Measurements from ENCODE around the gene SCRN1. TPM values are rescaled to one million over a fixed set of nuclear protein-coding genes. Genes with fewer than 3 reads are reported as not detected.

SCRN1 gene
- total and polyA plus RNA-seq, 2 donors from 2014 or later: 22.2 to 85.6 TPM

DNA sequence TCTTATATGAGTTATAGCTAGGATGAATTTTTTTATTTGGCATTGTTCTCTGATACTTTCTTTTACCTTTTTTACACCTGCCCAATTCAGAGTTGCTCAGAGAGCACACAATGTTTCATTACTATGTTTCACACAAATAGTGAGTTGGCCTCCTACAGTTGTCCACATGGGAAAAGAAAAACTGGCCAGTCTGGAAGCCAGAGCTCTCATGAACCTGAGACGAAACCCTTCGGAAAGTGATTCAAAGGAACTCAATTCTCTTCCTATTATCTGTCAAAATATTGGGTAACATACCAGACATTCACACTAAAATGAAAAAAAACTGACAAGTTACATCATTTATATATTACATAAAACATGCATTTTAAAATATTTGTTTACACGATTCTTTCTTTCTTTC, 15.3 kb downstream of the SCRN1 start:
- TF ChIP-seq, protein P1, sequence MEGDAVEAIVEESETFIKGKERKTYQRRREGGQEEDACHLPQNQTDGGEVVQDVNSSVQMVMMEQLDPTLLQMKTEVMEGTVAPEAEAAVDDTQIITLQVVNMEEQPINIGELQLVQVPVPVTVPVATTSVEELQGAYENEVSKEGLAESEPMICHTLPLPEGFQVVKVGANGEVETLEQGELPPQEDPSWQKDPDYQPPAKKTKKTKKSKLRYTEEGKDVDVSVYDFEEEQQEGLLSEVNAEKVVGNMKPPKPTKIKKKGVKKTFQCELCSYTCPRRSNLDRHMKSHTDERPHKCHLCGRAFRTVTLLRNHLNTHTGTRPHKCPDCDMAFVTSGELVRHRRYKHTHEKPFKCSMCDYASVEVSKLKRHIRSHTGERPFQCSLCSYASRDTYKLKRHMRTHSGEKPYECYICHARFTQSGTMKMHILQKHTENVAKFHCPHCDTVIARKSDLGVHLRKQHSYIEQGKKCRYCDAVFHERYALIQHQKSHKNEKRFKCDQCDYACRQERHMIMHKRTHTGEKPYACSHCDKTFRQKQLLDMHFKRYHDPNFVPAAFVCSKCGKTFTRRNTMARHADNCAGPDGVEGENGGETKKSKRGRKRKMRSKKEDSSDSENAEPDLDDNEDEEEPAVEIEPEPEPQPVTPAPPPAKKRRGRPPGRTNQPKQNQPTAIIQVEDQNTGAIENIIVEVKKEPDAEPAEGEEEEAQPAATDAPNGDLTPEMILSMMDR (IDR thresholded peaks at IDR 0.05; ENCODE audit: borderline replicate concordance, extremely low read depth, insufficient read depth): no peak
- no peak overlapping the region for H3K27ac ChIP-seq (ENCODE audit: low read depth in 2 of 2, low read length in 2 of 2)
- intact Hi-C loops (cut with DNase I): no loop called here
- DNase-seq (no peak), FAIRE-seq (no peak)
- H3K27me3 ChIP-seq (ENCODE audit: control insufficient read depth, insufficient read depth, low read length): no peaks in the 10 kb centered on the region
- no peak overlapping the region for H3K4me3 ChIP-seq (ENCODE audit: low read length in 3 of 3)
- no peak overlapping the region for H3K9ac ChIP-seq (ENCODE audit: low read length in 3 of 3)
- H3K9me3 ChIP-seq (ENCODE audit: control insufficient read depth in 2 of 3, insufficient read depth in 1 of 3, low read length in 3 of 3): no peaks in the 10 kb centered on the region
- no peaks in the 10 kb centered on the region for H3K36me3 ChIP-seq (ENCODE audit: control insufficient read depth in 2 of 3, insufficient read depth in 3 of 3, low read length in 3 of 3)
- H3K4me1 ChIP-seq (ENCODE audit: control insufficient read depth in 2 of 3, insufficient read depth in 2 of 3, low read depth in 1 of 3, low read length in 3 of 3): no peaks in the 10 kb centered on the region

DNA sequence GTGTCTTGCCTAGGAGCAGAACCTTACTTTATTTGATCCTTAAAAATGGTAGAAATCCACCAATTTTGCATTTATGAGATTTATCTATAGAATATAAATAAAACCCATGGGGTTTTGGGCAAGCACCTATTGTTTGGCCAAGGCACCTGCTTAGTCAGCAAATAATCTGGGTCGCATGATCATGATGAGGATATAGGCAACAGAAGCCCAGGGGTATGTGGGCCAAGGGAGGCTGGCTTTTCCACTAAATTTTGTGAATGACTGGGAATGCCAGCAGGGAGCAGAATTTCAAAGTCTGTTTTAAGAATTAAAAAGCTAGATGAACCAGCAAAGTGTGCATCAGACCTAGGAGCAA, 17.3 kb downstream of the SCRN1 start:
- no peaks in the 10 kb centered on the region for H3K27me3 ChIP-seq (ENCODE audit: control insufficient read depth, insufficient read depth, low read length)
- H3K9me3 ChIP-seq (ENCODE audit: control insufficient read depth in 2 of 3, insufficient read depth in 1 of 3, low read length in 3 of 3): no peaks in the 10 kb centered on the region
- DNase-seq (no peak), FAIRE-seq (no peak)
- TF ChIP-seq, protein P1 (IDR thresholded peaks at IDR 0.05; ENCODE audit: borderline replicate concordance, extremely low read depth, insufficient read depth): no peak
- H3K27ac ChIP-seq (ENCODE audit: low read depth in 2 of 2, low read length in 2 of 2): no peak overlapping the region
- no peak overlapping the region for H3K4me3 ChIP-seq (ENCODE audit: low read length in 3 of 3)
- peaks cover 0 to 2% (median 0%) of the 10 kb centered on the region in 3 donors for H3K36me3 ChIP-seq (ENCODE audit: control insufficient read depth in 2 of 3, insufficient read depth in 3 of 3, low read length in 3 of 3)
- no peaks in the 10 kb centered on the region for H3K4me1 ChIP-seq (ENCODE audit: control insufficient read depth in 2 of 3, insufficient read depth in 2 of 3, low read depth in 1 of 3, low read length in 3 of 3)
- intact Hi-C loops (cut with DNase I): no loop called here
- H3K9ac ChIP-seq (ENCODE audit: low read length in 3 of 3): no peak overlapping the region

DNA sequence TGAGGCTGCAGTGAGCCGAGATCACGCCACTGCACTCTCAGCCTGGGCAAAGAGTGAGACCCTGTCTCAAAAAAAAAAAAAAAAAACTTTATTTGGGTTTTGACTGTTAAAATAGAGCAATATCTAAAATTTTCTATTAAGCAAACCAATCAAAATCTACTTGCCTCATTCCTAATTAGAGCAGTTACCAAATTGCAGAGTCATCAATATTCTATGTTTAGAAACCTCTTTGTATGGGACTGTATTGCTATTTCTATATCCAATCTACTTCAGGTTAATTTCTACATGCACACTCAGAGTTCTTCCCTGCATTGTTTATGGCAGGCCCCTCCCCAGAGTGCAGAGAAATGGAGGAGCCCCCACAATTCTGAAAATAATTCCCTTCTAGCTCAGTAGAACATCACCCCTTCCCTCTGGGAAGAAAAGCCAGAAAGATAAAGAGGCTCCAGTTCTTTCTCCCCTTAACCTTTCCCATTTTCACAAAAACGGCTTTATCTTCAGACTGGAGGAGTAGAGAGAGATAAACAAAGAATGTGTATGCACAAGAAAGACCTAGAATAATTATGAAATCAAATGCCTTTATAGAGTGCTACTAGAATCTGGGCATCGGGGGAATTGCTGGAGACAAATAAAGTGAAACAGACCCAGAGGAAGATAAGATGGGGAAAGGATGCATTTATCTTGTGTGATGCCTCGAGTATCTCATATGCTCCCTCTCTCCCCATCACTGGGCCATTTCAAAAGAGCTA, 17.9 kb downstream of the SCRN1 start:
- TF ChIP-seq, protein P1 (IDR thresholded peaks at IDR 0.05; ENCODE audit: borderline replicate concordance, extremely low read depth, insufficient read depth): no peak
- H3K36me3 ChIP-seq (ENCODE audit: control insufficient read depth in 2 of 3, insufficient read depth in 3 of 3, low read length in 3 of 3): peaks cover 0 to 2% (median 0%) of the 10 kb centered on the region in 3 donors
- DNase-seq (no peak), FAIRE-seq (no peak)
- H3K4me3 ChIP-seq (ENCODE audit: low read length in 3 of 3): no peak overlapping the region
- no peaks in the 10 kb centered on the region for H3K4me1 ChIP-seq (ENCODE audit: control insufficient read depth in 2 of 3, insufficient read depth in 2 of 3, low read depth in 1 of 3, low read length in 3 of 3)
- no peak overlapping the region for H3K9ac ChIP-seq (ENCODE audit: low read length in 3 of 3)
- H3K27me3 ChIP-seq (ENCODE audit: control insufficient read depth, insufficient read depth, low read length): no peaks in the 10 kb centered on the region
- H3K9me3 ChIP-seq (ENCODE audit: control insufficient read depth in 2 of 3, insufficient read depth in 1 of 3, low read length in 3 of 3): no peaks in the 10 kb centered on the region
- H3K27ac ChIP-seq (ENCODE audit: low read depth in 2 of 2, low read length in 2 of 2): no peak overlapping the region
- intact Hi-C loops (cut with DNase I): no loop called here

Measured in kidney (tissue), 14 donors.